C4-2B (cell line): ENCODE measurements around the gene LMO4.

Source experiments
- H3K27ac ChIP-seq: fragments of 450-650 bp; 2 replicates; pipeline ENCODE4 v1.5.1; 2017
- CTCF ChIP-seq: fragments of 450-650 bp; conservative IDR thresholded peaks from 2 replicates; pipeline ENCODE4 v1.5.1; 2017; ENCODE audit warnings: mild to moderate bottlenecking
- ZFX ChIP-seq: fragments of 450-650 bp; IDR thresholded peaks from 2 replicates; pipeline ENCODE4 v1.6.1; 2017

The LMO4 gene

GRCh38 chr1:87367549-87367948 lies 38.9 kb downstream of the LMO4 start:
- H3K27ac ChIP-seq = no peak overlapping the region
- TF ChIP-seq ZFX (no peak), CTCF (no peak)

- TF ChIP-seq CTCF = no peak
- no peak overlapping the region for H3K27ac ChIP-seq
Measured at GRCh38 chr1:87368907-87369306, 40.2 kb downstream of the LMO4 start.

- H3K27ac ChIP-seq = no peak overlapping the region
- TF ChIP-seq ZFX (no peak), CTCF (no peak)
Measured at GRCh38 chr1:87369736-87370478, 41.2 kb downstream of the LMO4 start.

DNA sequence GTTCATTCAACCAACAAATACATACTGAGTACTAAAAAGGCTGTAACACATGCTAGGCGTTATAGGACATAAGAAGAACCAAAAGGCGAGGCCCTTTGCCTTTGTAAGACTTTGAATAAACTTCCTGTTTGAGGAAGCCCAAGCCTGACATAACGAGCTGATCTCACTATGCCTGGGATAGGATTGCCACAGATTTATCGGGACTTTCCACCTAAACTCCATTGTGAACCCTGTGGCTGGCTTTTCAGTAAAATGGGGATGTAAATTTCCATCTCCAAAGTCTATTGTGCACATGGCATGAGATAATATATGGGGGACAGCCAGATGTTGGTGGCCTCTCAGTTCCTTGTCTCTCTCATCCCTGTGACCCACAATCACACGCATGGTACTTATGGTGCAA lies 41.9 kb downstream of the LMO4 start:
- no peak for TF ChIP-seq ZFX
- no peak for TF ChIP-seq CTCF
- H3K27ac ChIP-seq = no peak overlapping the region

DNA sequence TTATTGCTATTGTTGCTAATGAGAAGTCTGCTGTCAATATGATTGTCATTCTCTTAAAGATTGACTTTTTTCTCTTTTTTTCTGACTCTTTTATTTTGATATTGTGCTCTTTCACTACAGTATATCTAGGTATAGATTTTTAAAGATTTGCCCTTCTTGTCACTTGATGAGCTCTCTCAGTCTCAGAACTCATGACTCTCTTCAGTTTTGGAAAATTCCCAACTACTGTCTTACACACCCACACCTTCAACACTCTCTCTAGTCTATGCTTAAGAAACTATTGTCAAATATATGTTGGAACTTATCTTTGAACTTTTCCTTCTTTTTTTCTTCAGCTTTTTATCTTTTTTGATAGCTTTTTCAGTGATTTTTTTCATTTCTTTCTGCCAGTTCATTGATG lies 50.6 kb downstream of the LMO4 start:
- TF ChIP-seq CTCF = no peak
- no peak for TF ChIP-seq ZFX
- H3K27ac ChIP-seq = no peak overlapping the region

DNA sequence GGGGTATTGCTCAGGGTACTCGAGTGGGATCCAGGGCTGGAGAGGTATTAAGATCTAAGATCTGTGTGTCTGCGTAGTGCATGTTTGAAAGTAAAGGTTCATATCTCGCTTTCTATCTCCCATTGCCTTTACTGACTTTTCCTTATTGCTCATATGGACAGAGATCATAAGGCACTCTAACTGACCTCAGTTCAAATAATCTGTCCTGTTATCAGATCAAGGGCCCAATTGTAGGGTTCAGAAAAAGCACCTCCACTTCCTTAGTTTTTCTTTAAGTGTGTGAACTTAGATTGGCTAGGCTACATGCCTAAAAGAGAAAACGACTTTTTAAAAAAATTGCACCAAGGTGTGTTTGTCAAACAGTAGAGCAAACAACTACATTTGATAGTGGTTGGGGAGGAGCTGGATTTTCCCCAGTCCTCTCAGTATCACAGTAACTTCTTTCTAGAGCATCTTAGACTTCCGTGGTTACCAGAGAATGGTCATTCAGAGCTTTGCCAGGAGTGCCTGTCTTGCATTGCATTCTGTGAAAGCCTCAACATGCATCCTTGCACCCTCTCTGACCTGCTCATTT lies 57.6 kb downstream of the LMO4 start:
- TF ChIP-seq ZFX (no peak), CTCF (no peak)
- peak overlapping the region; percentile 60; the same call in 1 of the 2 replicates for H3K27ac ChIP-seq

- no peak overlapping the region for H3K27ac ChIP-seq
- TF ChIP-seq CTCF (no peak), ZFX (no peak)
Measured at GRCh38 chr1:87388411-87388810, 59.7 kb downstream of the LMO4 start.
